ENCODE data around the gene ALX1. TPM values are rescaled to one million over a fixed set of nuclear protein-coding genes. Genes with fewer than 3 reads are reported as not detected.

ALX1 gene
- not detected in 2 replicates for total RNA-seq

DNA sequence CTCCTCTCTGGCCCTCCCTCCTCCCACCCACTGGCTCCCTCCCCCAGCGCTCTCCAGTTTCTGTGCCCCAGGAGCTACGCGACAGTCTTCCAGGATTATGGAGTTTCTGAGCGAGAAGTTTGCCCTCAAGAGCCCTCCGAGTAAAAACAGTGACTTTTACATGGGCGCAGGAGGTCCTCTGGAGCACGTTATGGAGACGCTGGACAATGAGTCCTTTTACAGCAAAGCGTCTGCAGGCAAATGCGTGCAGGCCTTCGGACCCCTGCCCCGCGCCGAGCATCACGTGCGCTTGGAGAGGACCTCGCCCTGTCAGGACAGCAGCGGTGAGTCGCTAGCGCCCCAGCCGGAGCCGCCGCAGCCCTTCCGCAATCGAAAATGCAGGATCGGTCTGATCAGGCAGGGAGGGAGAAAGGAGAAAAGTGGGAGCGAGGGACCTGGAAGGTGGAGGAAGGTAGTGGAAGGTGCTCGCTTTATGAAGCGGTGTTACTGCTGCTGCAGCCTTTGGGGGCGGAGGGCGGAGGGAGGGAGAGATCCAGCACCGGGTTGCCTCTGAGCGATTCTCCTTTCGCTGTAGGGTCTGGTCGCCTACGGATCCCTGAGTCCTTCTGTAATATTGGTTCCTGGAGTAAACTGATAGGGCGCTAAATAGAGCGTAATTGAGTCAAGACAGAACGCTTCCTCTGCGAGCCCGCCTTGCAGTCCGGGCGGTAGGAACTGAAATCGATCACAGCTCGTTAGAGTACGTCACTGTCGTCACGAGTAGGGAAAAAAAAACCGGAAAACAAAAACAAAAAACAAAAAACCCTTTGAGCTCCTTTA lies at the start of gene ALX1:
ALX1 (plus strand) TSS at position 56 of the 819 bp plus-strand sequence; CDS start at position 98, 42 bp downstream.

Other genes starting within 250 kb of the ALX1 start
- 0.21 TPM in 1 of 2 replicates, not detected in the other for gene TSPAN19, start 243.9 kb upstream of the ALX1 start, total RNA-seq
- 0.14 and 0.79 TPM in 2 replicates for gene LRRIQ1, start 243.9 kb upstream of the ALX1 start, total RNA-seq